Measurements from ENCODE around the gene RFX8. TPM values are rescaled to one million over a fixed set of nuclear protein-coding genes. Genes with fewer than 3 reads are reported as not detected.

Gene RFX8
- total RNA-seq, 1 experiment from 2014 or later: not detected

DNA sequence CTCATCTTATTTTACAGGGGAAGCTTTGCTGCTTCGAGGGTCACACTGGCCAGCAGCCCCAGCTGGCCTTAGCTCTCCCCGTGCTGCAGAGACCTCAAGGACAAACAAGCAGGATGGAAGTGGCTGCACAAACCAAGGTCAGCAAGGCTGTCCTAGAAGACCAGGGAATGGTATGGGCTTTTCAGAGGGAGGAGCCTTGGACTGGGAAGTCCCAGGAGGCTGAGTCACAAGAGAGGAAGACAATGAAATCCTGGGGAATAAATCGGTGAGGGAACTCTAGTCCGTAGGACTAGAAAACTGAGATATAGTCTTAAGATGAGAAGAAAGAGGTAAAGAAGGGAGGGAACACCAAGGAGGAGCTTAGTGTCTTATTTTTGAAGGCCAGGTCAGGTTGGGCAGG lies 103.3 kb downstream of the RFX8 start:
- no peak for DNase-seq
- no peaks in the 10 kb centered on the region for H3K27me3 Mint-ChIP-seq (ENCODE audit: insufficient read depth, unreplicated experiment)
- BruUV-seq (replicated peaks): no TSS peak
- Histone ChIP-seq H3K4me3 (ENCODE audit: low read depth, low read length) (no peak overlapping the region), H3K36me3 (ENCODE audit: control insufficient read depth, insufficient read depth, low read length) (peaks cover 1% of the 10 kb centered on the region), H3K9me3 (no peaks in the 10 kb centered on the region; the same call in 1 of the 2 replicates), H3K4me1 (peaks cover 44% of the 10 kb centered on the region), H3K27me3 (replicated peaks; ENCODE audit: control insufficient read depth, insufficient read depth, low read length) (no peaks in the 10 kb centered on the region)
- H3K9me3 Mint-ChIP-seq (ENCODE audit: unreplicated experiment): peaks cover 20% of the 10 kb centered on the region
- intact Hi-C loops (cut with micrococcal nuclease; ENCODE audit: unreplicated experiment): loop anchor here (1.0 kb wide), 1 partner anchor 12 kb away; no protein-coding TSS in a partner anchor
- H3K36me3 Mint-ChIP-seq (ENCODE audit: insufficient read depth, unreplicated experiment): peaks cover 17% of the 10 kb centered on the region
- ChIA-PET CTCF (interaction anchor here (0.9 to 1.3 kb wide), 2 partner anchors 9 to 29 kb away, joined by 4 to 5 read pairs; no protein-coding TSS in a partner anchor), POLR2A (no interaction called here)
- no peak overlapping the region for H3K4me3 Mint-ChIP-seq (ENCODE audit: unreplicated experiment)
- peak overlapping the region; percentile 80 for H3K27ac Mint-ChIP-seq (ENCODE audit: unreplicated experiment)
- peaks cover 46% of the 10 kb centered on the region for H3K4me1 Mint-ChIP-seq (ENCODE audit: low read depth, unreplicated experiment)
- TF ChIP-seq, protein P1, sequence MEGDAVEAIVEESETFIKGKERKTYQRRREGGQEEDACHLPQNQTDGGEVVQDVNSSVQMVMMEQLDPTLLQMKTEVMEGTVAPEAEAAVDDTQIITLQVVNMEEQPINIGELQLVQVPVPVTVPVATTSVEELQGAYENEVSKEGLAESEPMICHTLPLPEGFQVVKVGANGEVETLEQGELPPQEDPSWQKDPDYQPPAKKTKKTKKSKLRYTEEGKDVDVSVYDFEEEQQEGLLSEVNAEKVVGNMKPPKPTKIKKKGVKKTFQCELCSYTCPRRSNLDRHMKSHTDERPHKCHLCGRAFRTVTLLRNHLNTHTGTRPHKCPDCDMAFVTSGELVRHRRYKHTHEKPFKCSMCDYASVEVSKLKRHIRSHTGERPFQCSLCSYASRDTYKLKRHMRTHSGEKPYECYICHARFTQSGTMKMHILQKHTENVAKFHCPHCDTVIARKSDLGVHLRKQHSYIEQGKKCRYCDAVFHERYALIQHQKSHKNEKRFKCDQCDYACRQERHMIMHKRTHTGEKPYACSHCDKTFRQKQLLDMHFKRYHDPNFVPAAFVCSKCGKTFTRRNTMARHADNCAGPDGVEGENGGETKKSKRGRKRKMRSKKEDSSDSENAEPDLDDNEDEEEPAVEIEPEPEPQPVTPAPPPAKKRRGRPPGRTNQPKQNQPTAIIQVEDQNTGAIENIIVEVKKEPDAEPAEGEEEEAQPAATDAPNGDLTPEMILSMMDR (IDR thresholded peaks at IDR 0.05; ENCODE audit: insufficient read depth in 1 of 2, low read depth in 1 of 2, low read length in 1 of 2, severe bottlenecking in 1 of 2, unreplicated experiment in 1 of 2): no peak

DNA sequence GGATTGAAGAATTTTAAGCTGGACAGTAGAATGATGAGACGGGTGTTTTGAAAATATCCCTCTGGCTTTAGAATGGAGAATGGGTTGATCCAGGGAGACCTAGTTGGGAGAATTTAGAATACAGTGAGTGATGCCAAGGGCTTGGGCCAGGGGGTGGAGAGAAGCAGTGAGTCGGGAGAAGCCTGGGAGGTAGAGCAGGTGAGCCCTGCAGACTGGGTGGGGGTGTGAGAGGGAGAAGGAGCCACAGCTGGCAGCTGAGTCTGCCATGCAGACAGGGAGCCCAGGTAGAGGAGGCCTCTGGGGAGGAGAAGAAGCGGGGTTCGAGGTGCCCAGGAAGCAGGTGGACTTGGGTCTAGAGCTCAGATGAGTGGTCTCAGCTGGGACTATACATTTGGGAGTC lies 105.8 kb downstream of the RFX8 start:
- DNase-seq: no peak
- BruUV-seq (replicated peaks): no TSS peak
- Mint-ChIP-seq H3K36me3 (ENCODE audit: insufficient read depth, unreplicated experiment) (peaks cover 31% of the 10 kb centered on the region), H3K4me1 (ENCODE audit: low read depth, unreplicated experiment) (peaks cover 47% of the 10 kb centered on the region), H3K9me3 (ENCODE audit: unreplicated experiment) (peaks cover 41% of the 10 kb centered on the region), H3K4me3 (ENCODE audit: unreplicated experiment) (no peak overlapping the region), H3K27ac (ENCODE audit: unreplicated experiment) (peak overlapping the region; percentile 19), H3K27me3 (ENCODE audit: insufficient read depth, unreplicated experiment) (no peaks in the 10 kb centered on the region)
- ChIA-PET CTCF (no interaction called here), POLR2A (no interaction called here)
- intact Hi-C loops (cut with micrococcal nuclease; ENCODE audit: unreplicated experiment): no loop called here
- Histone ChIP-seq H3K4me3 (ENCODE audit: low read depth, low read length) (no peak overlapping the region), H3K27me3 (replicated peaks; ENCODE audit: control insufficient read depth, insufficient read depth, low read length) (no peaks in the 10 kb centered on the region), H3K4me1 (peaks cover 30% of the 10 kb centered on the region), H3K9me3 (peaks cover 5% of the 10 kb centered on the region; the same call in 1 of the 2 replicates), H3K36me3 (ENCODE audit: control insufficient read depth, insufficient read depth, low read length) (peaks cover 1% of the 10 kb centered on the region)
- TF ChIP-seq, protein P1 (IDR thresholded peaks at IDR 0.05; ENCODE audit: insufficient read depth in 1 of 2, low read depth in 1 of 2, low read length in 1 of 2, severe bottlenecking in 1 of 2, unreplicated experiment in 1 of 2): no peak

DNA sequence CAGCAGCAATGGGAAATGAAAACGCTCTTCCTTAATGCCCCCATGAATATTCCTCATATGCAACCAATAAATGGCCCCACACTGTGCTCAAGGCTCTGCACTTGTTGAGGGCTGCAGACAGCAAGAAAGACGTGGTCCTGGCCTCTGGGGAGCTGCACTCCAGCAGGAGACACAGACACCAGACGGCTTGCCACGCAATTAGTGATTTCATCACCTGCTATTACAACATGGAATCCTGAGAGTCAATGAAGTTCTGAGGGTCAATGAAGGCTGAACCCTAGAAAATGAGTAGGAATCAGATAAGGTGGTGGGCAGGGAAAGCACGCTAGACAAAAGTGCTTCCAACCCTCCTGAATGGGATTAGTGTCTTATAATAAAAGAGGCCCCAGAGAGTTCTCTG lies 106.5 kb downstream of the RFX8 start:
- H3K9me3 ChIP-seq: peaks cover 5% of the 10 kb centered on the region; the same call in 1 of the 2 replicates
- peaks cover 1% of the 10 kb centered on the region for H3K36me3 ChIP-seq (ENCODE audit: control insufficient read depth, insufficient read depth, low read length)
- H3K27ac Mint-ChIP-seq (ENCODE audit: unreplicated experiment): peak overlapping the region; percentile 68
- peaks cover 53% of the 10 kb centered on the region for H3K4me1 Mint-ChIP-seq (ENCODE audit: low read depth, unreplicated experiment)
- ChIA-PET POLR2A (no interaction called here), CTCF (no interaction called here)
- TF ChIP-seq, protein P1 (IDR thresholded peaks at IDR 0.05; ENCODE audit: insufficient read depth in 1 of 2, low read depth in 1 of 2, low read length in 1 of 2, severe bottlenecking in 1 of 2, unreplicated experiment in 1 of 2): no peak
- H3K4me3 ChIP-seq (ENCODE audit: low read depth, low read length): no peak overlapping the region
- no TSS peak for BruUV-seq (replicated peaks)
- H3K9me3 Mint-ChIP-seq (ENCODE audit: unreplicated experiment): peaks cover 49% of the 10 kb centered on the region
- no peaks in the 10 kb centered on the region for H3K27me3 Mint-ChIP-seq (ENCODE audit: insufficient read depth, unreplicated experiment)
- H3K4me3 Mint-ChIP-seq (ENCODE audit: unreplicated experiment): no peak overlapping the region
- H3K27me3 ChIP-seq (replicated peaks; ENCODE audit: control insufficient read depth, insufficient read depth, low read length): no peaks in the 10 kb centered on the region
- no peak for DNase-seq
- intact Hi-C loops (cut with micrococcal nuclease; ENCODE audit: unreplicated experiment): no loop called here
- peaks cover 36% of the 10 kb centered on the region for H3K36me3 Mint-ChIP-seq (ENCODE audit: insufficient read depth, unreplicated experiment)
- H3K4me1 ChIP-seq: peaks cover 28% of the 10 kb centered on the region
